Fibroblast of lung (primary cell): ENCODE measurements around the gene CCDC148.

Experiments used
- CTCF ChIP-seq, 2 donors: IDR thresholded peaks in 1 of 2; conservative IDR thresholded peaks in 1 of 2; 1 replicate in 1 of 2; 2 replicates in 1 of 2; pipeline ENCODE4 v1.5.1; 2011 to 2012; ENCODE audit warnings: low read length in 2 of 2, control low read depth in 1 of 2, inconsistent platforms in 1 of 2, low read depth in 1 of 2, mild to moderate bottlenecking in 1 of 2
- EZH2 ChIP-seq: IDR thresholded peaks from 2 replicates; pipeline ENCODE4 v1.5.1; 2012; ENCODE audit warnings: low read length, control low read depth, mild to moderate bottlenecking; ENCODE audit errors: missing control alignments

GRCh38 chr2:158213773-158214172 is 242.8 kb downstream of the CCDC148 start:
- TF ChIP-seq CTCF (conservative IDR thresholded peaks at IDR 0.05 in 1 of 2, IDR thresholded peaks at IDR 0.05 in 1 of 2; ENCODE audit: low read depth in 1 of 2, low read length in 2 of 2) (no peak), EZH2 (no peak)
